T-cell (primary cell): ENCODE measurements around the gene ZNF771. TPM values are rescaled to one million over a fixed set of nuclear protein-coding genes. Genes with fewer than 3 reads are reported as not detected.

ENCODE experiments used
- ATAC-seq, 4 experiments: fragments of 200-7000 bp in 3 of 4; fragments of 150-1000 bp in 1 of 4; cut with Tn5 transposase; replicated peaks in 1 of 4; 1 replicate in 3 of 4; 2 replicates in 1 of 4; pipeline ENCODE4 v1.10.0; 2021; ENCODE audit warnings: moderate library complexity in 3 of 4, mild to moderate bottlenecking in 2 of 4, moderate number of reproducible peaks in 1 of 4
- CTCF ChIA-PET, 2 donors: fragments of 300-600 bp; sonication (Branson Sonifier 250); formaldehyde crosslinking; loops; one replicate each; lab custom pipeline; 2022; ENCODE audit warnings: antibody characterized with exemption in 2 of 2; lab: Charles Lee
- POLR2A ChIA-PET, 2 donors: fragments of 300-600 bp; sonication (Branson Sonifier 250); formaldehyde crosslinking; loops; one replicate each; lab custom pipeline; 2022; ENCODE audit warnings: antibody characterized with exemption in 2 of 2; lab: Charles Lee
- DNase-seq, 35 experiments: peaks; one replicate each; pipeline versions ENCODE4 v3.0.0 to v3.0.0-alpha.2; 2013 to 2023
- H3K27ac ChIP-seq: one replicate; pipeline ENCODE4 v1.5.1; 2013; ENCODE audit warnings: low read length
- H3K27me3 ChIP-seq, 2 experiments: replicated peaks in 1 of 2; 1 replicate in 1 of 2; 2 replicates in 1 of 2; pipeline versions ENCODE4 v1.6.1 to v1.7.0; 2013; ENCODE audit warnings: low read length in 1 of 2, mixed read lengths in 1 of 2; ENCODE audit not compliant: control insufficient read depth in 2 of 2, insufficient read depth in 2 of 2; ENCODE audit errors: extremely low read depth in 1 of 2
- H3K36me3 ChIP-seq, 2 donors: 1 replicate in 1 of 2; 2 replicates in 1 of 2; pipeline versions ENCODE4 v1.6.1 to v1.7.0; 2013; ENCODE audit warnings: low read length in 1 of 2; ENCODE audit not compliant: control insufficient read depth in 2 of 2, insufficient read depth in 1 of 2; ENCODE audit errors: extremely low read depth in 1 of 2
- H3K4me1 ChIP-seq, 2 experiments: 1 replicate in 1 of 2; 2 replicates in 1 of 2; pipeline versions ENCODE4 v1.6.1 to v1.7.0; 2013; ENCODE audit warnings: low read length in 2 of 2, mixed read lengths in 1 of 2; ENCODE audit not compliant: insufficient read depth in 2 of 2, control insufficient read depth in 1 of 2; ENCODE audit errors: extremely low read depth in 1 of 2
- H3K4me3 ChIP-seq, 2 donors: 1 replicate in 1 of 2; 2 replicates in 1 of 2; pipeline versions ENCODE4 v1.5.1 to v1.7.0; 2013; ENCODE audit warnings: mild to moderate bottlenecking in 2 of 2, low read length in 1 of 2, moderate library complexity in 1 of 2; ENCODE audit not compliant: control insufficient read depth in 1 of 2; ENCODE audit errors: extremely low read depth in 1 of 2
- H3K9me3 ChIP-seq: 2 replicates; pipeline ENCODE4 v1.7.0; 2013
- H3K27ac Mint-ChIP-seq, 2 donors: one replicate each; pipeline ENCODE4 v1.8.0; 2020 to 2021; ENCODE audit warnings: mild to moderate bottlenecking in 2 of 2, mixed read lengths in 2 of 2
- H3K27me3 Mint-ChIP-seq, 2 donors: one replicate each; pipeline ENCODE4 v1.8.0; 2021 to 2022; ENCODE audit warnings: mixed read lengths in 2 of 2
- H3K36me3 Mint-ChIP-seq: one replicate; pipeline ENCODE4 v1.8.0; 2021; ENCODE audit warnings: mixed read lengths
- H3K4me1 Mint-ChIP-seq, 3 donors: one replicate each; pipeline ENCODE4 v1.8.0; 2020 to 2022; ENCODE audit warnings: mixed read lengths in 3 of 3, mild to moderate bottlenecking in 1 of 3
- H3K4me3 Mint-ChIP-seq, 3 donors: one replicate each; pipeline ENCODE4 v1.8.0; 2020 to 2022; ENCODE audit warnings: mild to moderate bottlenecking in 3 of 3, mixed read lengths in 3 of 3, moderate library complexity in 3 of 3
- H3K9me3 Mint-ChIP-seq, 3 donors: one replicate each; pipeline ENCODE4 v1.8.0; 2020 to 2022; ENCODE audit warnings: mixed read lengths in 3 of 3
- WGBS: methylation state at CpG from one replicate; pipeline ENCODE4 v1.1.5; 2013; ENCODE audit warnings: missing lambda C conversion rate; ENCODE audit not compliant: insufficient coverage; 5-methylcytosine and 5-hydroxymethylcytosine counted together
- total RNA-seq, 35 experiments: library from RNA in 6 of 35; stranded (reverse) in 6 of 35; fragments of 120-200 nt in 1 of 35; gene quantifications; one replicate each; pipeline versions ENCODE4 v1.2.1 to v1.2.4 and lab custom pipeline; 2013 to 2026

Gene ZNF771
- total RNA-seq, 5 donors from 2014 or later (not counting 1 experiment from before 2014, with no cell fraction given), result 1.3 to 6.6 (median 6.2) TPM

- WGBS, result 90% methylated on average over 5 of the region's 8 CpGs
- H3K9me3 ChIP-seq, result no peaks in the 10 kb centered on the region
- ChIA-PET CTCF (interaction anchor here in 1 of 2 donors (0.9 kb wide), 1 partner anchor 31 kb away, joined by 4 read pairs; no protein-coding TSS in a partner anchor), POLR2A (interaction anchor here in 1 of 2 donors (0.7 kb wide), 1 partner anchor 433 kb away, joined by 9 read pairs; no protein-coding TSS in a partner anchor)
- Mint-ChIP-seq H3K4me3 (peak overlapping the region; percentile 84 to 86 (median 85)), H3K27ac (no peak overlapping the region), H3K9me3 (no peaks in the 10 kb centered on the region), H3K36me3 (no peaks in the 10 kb centered on the region), H3K4me1 (peaks cover 28 to 33% (median 32%) of the 10 kb centered on the region in 3 donors), H3K27me3 (no peaks in the 10 kb centered on the region)
- H3K4me1 ChIP-seq, result peaks cover 4 to 48% of the 10 kb centered on the region in 2 experiments
- H3K27me3 ChIP-seq, result peaks cover 0 to 8% of the 10 kb centered on the region in 2 experiments
- no peak overlapping the region for H3K27ac ChIP-seq
- no peak overlapping the region for H3K4me3 ChIP-seq
- ATAC-seq (no peak), DNase-seq (no peak)
- H3K36me3 ChIP-seq, result peaks cover 2 to 18% of the 10 kb centered on the region in 2 donors
Measured at GRCh38 chr16:30401768-30402425, 5.5 kb upstream of the ZNF771 start.

- H3K4me3 Mint-ChIP-seq, result peak overlapping the region; percentile 92 to 95 (median 94)
- Histone ChIP-seq H3K9me3 (no peaks in the 10 kb centered on the region), H3K27me3 (no peaks in the 10 kb centered on the region), H3K4me3 (peak overlapping the region; percentile 59 to 75), H3K27ac (peak overlapping the region; percentile 5), H3K4me1 (peaks cover 3 to 31% of the 10 kb centered on the region in 2 experiments), H3K36me3 (peaks cover 1 to 2% of the 10 kb centered on the region in 2 donors)
- DNase-seq (no peak), ATAC-seq (peak; percentile 32 to 42 (median 39))
- ChIA-PET CTCF (interaction anchor here (0.6 to 4.6 kb wide), 6 partner anchors 9 to 734 kb away, joined by 3 to 32 read pairs (median 4); partner anchors contain the start of genes SEPTIN1 (in 1 of the 2) and TBC1D10B (in 1 of the 2)), POLR2A (interaction anchor here (0.5 to 0.6 kb wide), 2 partner anchors 61 to 795 kb away, joined by 3 read pairs; no protein-coding TSS in a partner anchor)
- no peaks in the 10 kb centered on the region for H3K9me3 Mint-ChIP-seq
- H3K36me3 Mint-ChIP-seq, result no peaks in the 10 kb centered on the region
- WGBS, result 23% methylated on average over 14 of the region's 14 CpGs
- H3K27ac Mint-ChIP-seq, result peak overlapping the region; percentile 92 to 96
- peaks cover 27% of the 10 kb centered on the region in 3 donors for H3K4me1 Mint-ChIP-seq
- no peaks in the 10 kb centered on the region for H3K27me3 Mint-ChIP-seq
Measured at GRCh38 chr16:30406795-30407101, 658 bp upstream of the ZNF771 start.

GRCh38 chr16:30407804-30408534 lies 563 bp downstream of the ZNF771 start:
- H3K4me3 Mint-ChIP-seq, result peak overlapping the region; percentile 73 to 94 (median 77)
- peak overlapping the region; percentile 59 to 75 for H3K4me3 ChIP-seq
- H3K36me3 Mint-ChIP-seq, result peaks cover 4% of the 10 kb centered on the region

GRCh38 chr16:30409125-30410060 lies 2.0 kb downstream of the ZNF771 start:
- DNase-seq (peak; percentile 72 to 96 (median 90)), ATAC-seq (peak; percentile 51 to 62 (median 58))
- Histone ChIP-seq H3K4me3 (no peak overlapping the region), H3K27me3 (no peaks in the 10 kb centered on the region), H3K36me3 (peaks cover 4 to 8% of the 10 kb centered on the region in 2 donors), H3K4me1 (peaks cover 3 to 31% of the 10 kb centered on the region in 2 experiments), H3K9me3 (no peaks in the 10 kb centered on the region), H3K27ac (no peak overlapping the region)
- WGBS, result 61% methylated on average over 5 of the region's 15 CpGs
- CTCF ChIA-PET, result interaction anchor here (0.6 to 4.6 kb wide), 18 partner anchors 9 to 317 kb away, joined by 3 to 32 read pairs (median 4); partner anchors contain the start of genes TBC1D10B (in 2 of the 2), CD2BP2 (in 1 of the 2), DCTPP1 (in 1 of the 2) and SEPTIN1 (in 1 of the 2)
- H3K27ac Mint-ChIP-seq, result peak overlapping the region; percentile 59 to 84
- H3K36me3 Mint-ChIP-seq, result peaks cover 4% of the 10 kb centered on the region
- peak overlapping the region; percentile 41 to 94 (median 47) for H3K4me3 Mint-ChIP-seq
- H3K27me3 Mint-ChIP-seq, result no peaks in the 10 kb centered on the region
- POLR2A ChIA-PET, result interaction anchor here in 1 of 2 donors (0.6 kb wide), 1 partner anchor 36 kb away, joined by 4 read pairs; no protein-coding TSS in a partner anchor
- H3K9me3 Mint-ChIP-seq, result no peaks in the 10 kb centered on the region
- H3K4me1 Mint-ChIP-seq, result peaks cover 25 to 31% (median 30%) of the 10 kb centered on the region in 3 donors

More at GRCh38 chr16:30407804-30408534, 563 bp downstream of the ZNF771 start:
- Histone ChIP-seq H3K9me3 (no peaks in the 10 kb centered on the region), H3K36me3 (peaks cover 2 to 4% of the 10 kb centered on the region in 2 donors), H3K4me1 (peaks cover 3 to 31% of the 10 kb centered on the region in 2 experiments), H3K27me3 (no peaks in the 10 kb centered on the region), H3K27ac (no peak overlapping the region)
- ChIA-PET CTCF (interaction anchor here in 1 of 2 donors (0.5 to 4.6 kb wide), 4 partner anchors 22 to 37 kb away, joined by 3 to 32 read pairs (median 6); partner anchors contain the start of genes DCTPP1, SEPTIN1 and TBC1D10B), POLR2A (interaction anchor here in 1 of 2 donors (0.6 kb wide), 1 partner anchor 169 kb away, joined by 7 read pairs; no protein-coding TSS in a partner anchor)
- DNase-seq (no peak), ATAC-seq (peak in 1 of 4 experiments; percentile 4)
- WGBS, result 33% methylated on average over 6 of the region's 19 CpGs
- H3K27ac Mint-ChIP-seq, result peak overlapping the region; percentile 74 to 84
- H3K4me1 Mint-ChIP-seq, result peaks cover 25 to 31% (median 30%) of the 10 kb centered on the region in 3 donors
- no peaks in the 10 kb centered on the region for H3K27me3 Mint-ChIP-seq
- no peaks in the 10 kb centered on the region for H3K9me3 Mint-ChIP-seq

GRCh38 chr16:30413112-30413806 lies 5.9 kb downstream of the ZNF771 start:
- ATAC-seq (no peak), DNase-seq (no peak)
- Mint-ChIP-seq H3K36me3 (peaks cover 4% of the 10 kb centered on the region), H3K9me3 (no peaks in the 10 kb centered on the region), H3K27ac (no peak overlapping the region), H3K4me3 (no peak overlapping the region), H3K27me3 (no peaks in the 10 kb centered on the region), H3K4me1 (peaks cover 24 to 30% (median 30%) of the 10 kb centered on the region in 3 donors)
- peaks cover 6 to 27% of the 10 kb centered on the region in 2 experiments for H3K4me1 ChIP-seq
- no peak overlapping the region for H3K27ac ChIP-seq
- H3K36me3 ChIP-seq, result peaks cover 4 to 8% of the 10 kb centered on the region in 2 donors
- H3K27me3 ChIP-seq, result no peaks in the 10 kb centered on the region
- 93% methylated on average over 3 of the region's 6 CpGs for WGBS
- no peak overlapping the region for H3K4me3 ChIP-seq
- H3K9me3 ChIP-seq, result no peaks in the 10 kb centered on the region
- POLR2A ChIA-PET, result no interaction called here
- CTCF ChIA-PET, result interaction anchor here in 1 of 2 donors (1.2 kb wide), 1 partner anchor 43 kb away, joined by 4 read pairs; the partner anchor contains the start of gene TBC1D10B
